ENCODE results near the gene C19orf12. TPM values are rescaled to one million over a fixed set of nuclear protein-coding genes. Genes with fewer than 3 reads are reported as not detected.

Gene C19orf12
- total and polyA plus RNA-seq, 2 of the 4 experiments (the other 2 are of a cell fraction) = 16.3 to 24.0 TPM

DNA sequence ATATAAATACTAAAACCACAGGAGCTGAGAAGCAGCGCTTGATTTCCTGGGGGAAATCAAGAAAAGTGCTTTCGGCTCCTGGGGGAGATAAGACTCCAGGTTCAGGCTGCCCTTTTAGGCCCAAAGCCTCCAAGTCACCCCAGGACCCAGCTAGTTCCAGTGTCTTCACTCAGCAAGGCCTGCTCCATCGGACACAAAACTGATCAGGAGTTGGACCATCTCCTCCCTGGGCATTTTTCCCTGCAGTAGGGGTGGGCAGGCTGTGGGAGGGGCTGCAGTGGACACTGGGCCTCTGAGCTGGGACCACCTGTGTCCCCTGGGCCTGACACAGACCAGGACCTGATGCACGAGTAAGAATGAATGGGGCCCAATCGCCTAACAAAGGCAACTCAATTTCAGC, 15.2 kb downstream of the C19orf12 start:
- WGBS, 2 experiments (ENCODE audit: extremely low coverage in 2 of 2, insufficient read length in 1 of 2) = 70% methylated on average over 3 of the region's 5 CpGs; no CpG with 5 or more reads in 1 of the 2 experiments
- H4K8ac ChIP-seq (ENCODE audit: low read depth in 2 of 2, low read length in 2 of 2) = no peak overlapping the region
- dilution Hi-C loops (cut with HindIII; ENCODE audit: low sequenced_read_pairs, unreplicated experiment) = no loop called here
- no peaks in the 10 kb centered on the region for H3K9me1 ChIP-seq (ENCODE audit: insufficient read depth, low read length)
- 0 out of 2 replicates have a peak, but pooled peaks cover 5% of the 10 kb centered on the region for H4K20me1 ChIP-seq (ENCODE audit: insufficient read depth, low read length)
- no peak overlapping the region for H3K18ac ChIP-seq (ENCODE audit: low read depth, low read length)
- no peak overlapping the region for H3K27ac ChIP-seq (ENCODE audit: insufficient read depth, low read length)
- no peak overlapping the region for H4K91ac ChIP-seq (ENCODE audit: insufficient read depth, low read depth, low read length)
- peaks cover 21% of the 10 kb centered on the region for H3K36me3 ChIP-seq (ENCODE audit: control insufficient read depth, insufficient read depth, low read length)
- no peak overlapping the region for H3K4me3 ChIP-seq (ENCODE audit: insufficient read depth, low read depth, low read length)
- H3K14ac ChIP-seq (replicated peaks; ENCODE audit: low read depth, low read length) = no peak overlapping the region
- H2BK120ac ChIP-seq (ENCODE audit: low read depth, low read length) = no peak overlapping the region
- H3K9me3 ChIP-seq (ENCODE audit: control insufficient read depth, insufficient read depth, low read length) = no peaks in the 10 kb centered on the region
- TF ChIP-seq, protein P1, sequence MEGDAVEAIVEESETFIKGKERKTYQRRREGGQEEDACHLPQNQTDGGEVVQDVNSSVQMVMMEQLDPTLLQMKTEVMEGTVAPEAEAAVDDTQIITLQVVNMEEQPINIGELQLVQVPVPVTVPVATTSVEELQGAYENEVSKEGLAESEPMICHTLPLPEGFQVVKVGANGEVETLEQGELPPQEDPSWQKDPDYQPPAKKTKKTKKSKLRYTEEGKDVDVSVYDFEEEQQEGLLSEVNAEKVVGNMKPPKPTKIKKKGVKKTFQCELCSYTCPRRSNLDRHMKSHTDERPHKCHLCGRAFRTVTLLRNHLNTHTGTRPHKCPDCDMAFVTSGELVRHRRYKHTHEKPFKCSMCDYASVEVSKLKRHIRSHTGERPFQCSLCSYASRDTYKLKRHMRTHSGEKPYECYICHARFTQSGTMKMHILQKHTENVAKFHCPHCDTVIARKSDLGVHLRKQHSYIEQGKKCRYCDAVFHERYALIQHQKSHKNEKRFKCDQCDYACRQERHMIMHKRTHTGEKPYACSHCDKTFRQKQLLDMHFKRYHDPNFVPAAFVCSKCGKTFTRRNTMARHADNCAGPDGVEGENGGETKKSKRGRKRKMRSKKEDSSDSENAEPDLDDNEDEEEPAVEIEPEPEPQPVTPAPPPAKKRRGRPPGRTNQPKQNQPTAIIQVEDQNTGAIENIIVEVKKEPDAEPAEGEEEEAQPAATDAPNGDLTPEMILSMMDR (conservative IDR thresholded peaks at IDR 0.05; ENCODE audit: low read depth, low read length) = no peak
- no peak for TF ChIP-seq MAFK (IDR thresholded peaks at IDR 0.05; ENCODE audit: low read depth, low read length)
- TF ChIP-seq POLR2A (IDR thresholded peaks at IDR 0.05; ENCODE audit: low read depth, low read length) = no peak
- TF ChIP-seq, protein P2, sequence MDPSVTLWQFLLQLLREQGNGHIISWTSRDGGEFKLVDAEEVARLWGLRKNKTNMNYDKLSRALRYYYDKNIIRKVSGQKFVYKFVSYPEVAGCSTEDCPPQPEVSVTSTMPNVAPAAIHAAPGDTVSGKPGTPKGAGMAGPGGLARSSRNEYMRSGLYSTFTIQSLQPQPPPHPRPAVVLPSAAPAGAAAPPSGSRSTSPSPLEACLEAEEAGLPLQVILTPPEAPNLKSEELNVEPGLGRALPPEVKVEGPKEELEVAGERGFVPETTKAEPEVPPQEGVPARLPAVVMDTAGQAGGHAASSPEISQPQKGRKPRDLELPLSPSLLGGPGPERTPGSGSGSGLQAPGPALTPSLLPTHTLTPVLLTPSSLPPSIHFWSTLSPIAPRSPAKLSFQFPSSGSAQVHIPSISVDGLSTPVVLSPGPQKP (IDR thresholded peaks at IDR 0.05; ENCODE audit: borderline replicate concordance, low read depth, low read length) = no peak
- TF ChIP-seq CEBPB (IDR thresholded peaks at IDR 0.05; ENCODE audit: low read depth, low read length) = no peak
- TF ChIP-seq NFE2L2 (IDR thresholded peaks at IDR 0.05; ENCODE audit: low read depth, low read length) = no peak
- no peak for TF ChIP-seq SMC3 (IDR thresholded peaks at IDR 0.05; ENCODE audit: low read depth, low read length)
- TF ChIP-seq RCOR1 (IDR thresholded peaks at IDR 0.05; ENCODE audit: insufficient replicate concordance, low read length) = no peak
- no peak for TF ChIP-seq BHLHE40 (IDR thresholded peaks at IDR 0.05; ENCODE audit: low read depth, low read length)
- TF ChIP-seq, protein P3, sequence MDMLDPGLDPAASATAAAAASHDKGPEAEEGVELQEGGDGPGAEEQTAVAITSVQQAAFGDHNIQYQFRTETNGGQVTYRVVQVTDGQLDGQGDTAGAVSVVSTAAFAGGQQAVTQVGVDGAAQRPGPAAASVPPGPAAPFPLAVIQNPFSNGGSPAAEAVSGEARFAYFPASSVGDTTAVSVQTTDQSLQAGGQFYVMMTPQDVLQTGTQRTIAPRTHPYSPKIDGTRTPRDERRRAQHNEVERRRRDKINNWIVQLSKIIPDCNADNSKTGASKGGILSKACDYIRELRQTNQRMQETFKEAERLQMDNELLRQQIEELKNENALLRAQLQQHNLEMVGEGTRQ (IDR thresholded peaks at IDR 0.05; ENCODE audit: low read depth, low read length) = no peak
- TF ChIP-seq MXI1 (IDR thresholded peaks at IDR 0.05; ENCODE audit: borderline replicate concordance, low read depth, low read length) = no peak
- TF ChIP-seq MAZ (IDR thresholded peaks at IDR 0.05; ENCODE audit: borderline replicate concordance, low read depth, low read length) = no peak
- H3K4ac ChIP-seq (ENCODE audit: low read depth, low read length) = no peak overlapping the region
- H3K79me1 ChIP-seq (ENCODE audit: low read depth in 1 of 2, low read length in 2 of 2) = no peaks in the 10 kb centered on the region; a peak in 2 of 4 replicates
- H2AFZ ChIP-seq (replicated peaks; ENCODE audit: low read length, poor library complexity) = no peak overlapping the region
- H3K4me2 ChIP-seq (ENCODE audit: low read depth, low read length) = no peak overlapping the region
- H3K9ac ChIP-seq (ENCODE audit: low read depth, low read length) = no peak overlapping the region
- no peak overlapping the region for H2AK9ac ChIP-seq (replicated peaks; ENCODE audit: low read depth, low read length, poor library complexity)
- H4K5ac ChIP-seq (ENCODE audit: low read depth, low read length) = no peak overlapping the region
- no peaks in the 10 kb centered on the region for H3K27me3 ChIP-seq (ENCODE audit: control insufficient read depth, insufficient read depth, low read length)
- no peak overlapping the region for H3K56ac ChIP-seq (ENCODE audit: extremely low read depth, insufficient read depth, low read length)
- in situ Hi-C loops (cut with MboI; ENCODE audit: low sequenced_read_pairs) = no loop called here
- ChIA-PET CTCF (interaction anchor here (0.7 to 1.0 kb wide), 2 partner anchors 17 to 89 kb away, joined by 3 to 4 read pairs; no protein-coding TSS in a partner anchor), POLR2A (ENCODE audit: unreplicated experiment) (no interaction called here)
- H2BK20ac ChIP-seq (ENCODE audit: low read depth, low read length) = no peak overlapping the region
- H2BK5ac ChIP-seq (ENCODE audit: low read depth, low read length, poor library complexity, severe bottlenecking) = no peak overlapping the region
- BruUV-seq (replicated peaks) = no TSS peak
- intact Hi-C loops (cut with micrococcal nuclease) = no loop called here
- ATAC-seq (ENCODE audit: low read depth) (no peak), DNase-seq (no peak)
- H3K23ac ChIP-seq (ENCODE audit: low read depth, low read length) = no peak overlapping the region
- H2AK5ac ChIP-seq (ENCODE audit: low read depth, low read length) = no peak overlapping the region
- H3K4me1 ChIP-seq (ENCODE audit: control insufficient read depth, insufficient read depth, low read length) = no peaks in the 10 kb centered on the region; the same call in 1 of the 2 replicates
- H2BK15ac ChIP-seq (ENCODE audit: low read depth, low read length) = no peak overlapping the region
